ENCODE measurements around the gene BRIP1. TPM values are rescaled to one million over a fixed set of nuclear protein-coding genes. Genes with fewer than 3 reads are reported as not detected.

Gene BRIP1
- total RNA-seq = 2.4 and 8.6 TPM in 2 replicates

GRCh38 chr17:61862975-61863800 is at the start of gene BRIP1:
Gene BRIP1, minus strand, starts transcription at chr17:61863528. Its CDS starts 1,989 bp downstream, at chr17:61861539.

Other genes with a start within 250 kb of the BRIP1 start
- gene INTS2, start 64.5 kb upstream of the BRIP1 start, total RNA-seq = 16.3 and 19.4 TPM in 2 replicates
- gene MED13, start 201.8 kb upstream of the BRIP1 start, total RNA-seq = 38.3 and 50.1 TPM in 2 replicates